Activated CD8-positive, alpha-beta T cell treated with anti-CD3 and anti-CD28 coated beads for 36 hours (primary cell): ENCODE results near the gene RNF121. TPM values are rescaled to one million over a fixed set of nuclear protein-coding genes. Genes with fewer than 3 reads are reported as not detected.
A peak's percentile ranks its signal among the peaks of the same experiment; 100 is the strongest.

ENCODE experiments used
- ATAC-seq: fragments of 200-7000 bp; cut with Tn5 transposase; one replicate; pipeline ENCODE4 v1.10.0; 2021; ENCODE audit warnings: mild to moderate bottlenecking, moderate library complexity
- CTCF ChIA-PET: fragments of 350-600 bp; sonication (Branson Sonifier 250); formaldehyde crosslinking; loops from one replicate; lab custom pipeline; 2021; ENCODE audit warnings: antibody characterized with exemption; lab: Charles Lee
- POLR2A ChIA-PET: fragments of 350-600 bp; sonication (Branson Sonifier 250); formaldehyde crosslinking; loops from one replicate; lab custom pipeline; 2021; ENCODE audit warnings: antibody characterized with exemption; lab: Charles Lee
- DNase-seq: peaks from one replicate; pipeline ENCODE4 v3.0.0-alpha.2; 2020
- H3K27ac Mint-ChIP-seq: one replicate; pipeline ENCODE4 v1.8.0; 2021; ENCODE audit warnings: mild to moderate bottlenecking, mixed read lengths
- H3K27me3 Mint-ChIP-seq: one replicate; pipeline ENCODE4 v1.8.0; 2021; ENCODE audit warnings: mixed read lengths
- H3K36me3 Mint-ChIP-seq: one replicate; pipeline ENCODE4 v1.8.0; 2021; ENCODE audit warnings: low read depth, mixed read lengths
- H3K4me1 Mint-ChIP-seq: one replicate; pipeline ENCODE4 v1.8.0; 2021; ENCODE audit warnings: low read depth, mixed read lengths
- H3K4me3 Mint-ChIP-seq: one replicate; pipeline ENCODE4 v1.8.0; 2021; ENCODE audit warnings: mild to moderate bottlenecking, moderate library complexity, mixed read lengths
- H3K9me3 Mint-ChIP-seq: one replicate; pipeline ENCODE4 v1.8.0; 2021; ENCODE audit warnings: mixed read lengths
- intact Hi-C: fragments of 100-400 bp; cut with micrococcal nuclease; formaldehyde crosslinking; loops from one replicate; pipeline ENCODE4 v1.10.0; 2022
- total RNA-seq, 2 experiments: library from RNA; stranded (reverse); gene quantifications; one replicate each; pipeline ENCODE4 v1.2.3, GENCODE V29; 2021
- TF ChIP-seq, protein P1 (sequence below): fragments of 200-600 bp; IDR thresholded peaks from one replicate; pipeline ENCODE4 v1.8.0; 2022; ENCODE audit warnings: antibody characterized with exemption, mild to moderate bottlenecking

RNF121 gene
- total RNA-seq, 2 experiments from 2014 or later, result 23.7 to 28.1 TPM

DNA sequence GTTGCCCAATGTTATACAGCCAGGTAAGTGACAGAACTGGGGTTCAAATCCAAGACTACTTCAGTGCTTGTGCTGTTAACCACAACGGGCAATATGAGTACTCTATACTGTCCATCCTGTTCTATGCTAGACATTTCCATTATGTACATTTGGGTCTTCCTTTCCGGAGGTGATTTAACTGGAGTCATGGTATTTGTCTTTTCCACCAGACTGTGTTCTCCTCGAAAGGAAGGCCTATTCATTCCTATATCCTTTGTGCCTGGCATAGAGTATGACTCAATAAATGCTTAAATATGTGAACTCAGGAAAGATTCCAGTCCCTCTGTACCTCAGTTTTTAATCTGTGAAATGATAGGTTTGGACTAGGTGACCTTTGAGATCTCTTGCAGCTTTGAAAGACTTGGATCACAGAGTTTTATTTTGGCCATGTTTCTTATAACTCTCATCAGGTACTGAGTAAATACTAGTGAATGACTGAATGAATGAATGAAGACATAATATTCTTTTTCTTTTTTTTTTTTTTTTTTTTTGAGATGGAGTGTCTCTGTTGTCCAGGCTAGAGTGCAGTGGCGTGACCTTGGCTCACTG is 6.6 kb downstream of the RNF121 start:
- TF ChIP-seq, protein P1, sequence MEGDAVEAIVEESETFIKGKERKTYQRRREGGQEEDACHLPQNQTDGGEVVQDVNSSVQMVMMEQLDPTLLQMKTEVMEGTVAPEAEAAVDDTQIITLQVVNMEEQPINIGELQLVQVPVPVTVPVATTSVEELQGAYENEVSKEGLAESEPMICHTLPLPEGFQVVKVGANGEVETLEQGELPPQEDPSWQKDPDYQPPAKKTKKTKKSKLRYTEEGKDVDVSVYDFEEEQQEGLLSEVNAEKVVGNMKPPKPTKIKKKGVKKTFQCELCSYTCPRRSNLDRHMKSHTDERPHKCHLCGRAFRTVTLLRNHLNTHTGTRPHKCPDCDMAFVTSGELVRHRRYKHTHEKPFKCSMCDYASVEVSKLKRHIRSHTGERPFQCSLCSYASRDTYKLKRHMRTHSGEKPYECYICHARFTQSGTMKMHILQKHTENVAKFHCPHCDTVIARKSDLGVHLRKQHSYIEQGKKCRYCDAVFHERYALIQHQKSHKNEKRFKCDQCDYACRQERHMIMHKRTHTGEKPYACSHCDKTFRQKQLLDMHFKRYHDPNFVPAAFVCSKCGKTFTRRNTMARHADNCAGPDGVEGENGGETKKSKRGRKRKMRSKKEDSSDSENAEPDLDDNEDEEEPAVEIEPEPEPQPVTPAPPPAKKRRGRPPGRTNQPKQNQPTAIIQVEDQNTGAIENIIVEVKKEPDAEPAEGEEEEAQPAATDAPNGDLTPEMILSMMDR, result no peak
- POLR2A ChIA-PET, result no interaction called here
- CTCF ChIA-PET, result no interaction called here

DNA sequence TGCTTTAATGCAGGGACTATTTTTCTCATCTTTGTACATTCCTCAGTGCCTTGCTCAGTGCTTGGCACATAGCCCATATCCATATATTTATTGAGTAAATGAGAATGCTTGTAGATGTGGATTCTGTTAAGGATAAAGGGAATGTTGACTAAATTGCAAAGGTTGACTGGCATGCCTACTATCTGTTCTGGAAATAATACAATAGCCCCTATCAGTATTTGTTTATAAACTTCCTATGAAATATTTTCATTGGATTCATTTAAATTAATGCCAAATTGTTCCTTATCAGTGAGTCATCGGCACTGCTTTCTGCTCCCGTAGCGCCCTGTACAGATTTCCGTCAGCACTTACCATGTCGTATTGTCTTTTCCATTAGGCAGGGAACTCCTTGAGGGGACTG is 8.0 kb downstream of the RNF121 start:
- H3K4me3 Mint-ChIP-seq, result no peak overlapping the region
- no peak for ATAC-seq
- H3K4me1 Mint-ChIP-seq, result peaks cover 25% of the 10 kb centered on the region
- no peak overlapping the region for H3K27ac Mint-ChIP-seq
- ChIA-PET CTCF (no interaction called here), POLR2A (no interaction called here)
- TF ChIP-seq, protein P1, result no peak
- peaks cover 14% of the 10 kb centered on the region for H3K36me3 Mint-ChIP-seq
- intact Hi-C loops, result no loop called here
- no peaks in the 10 kb centered on the region for H3K27me3 Mint-ChIP-seq
- H3K9me3 Mint-ChIP-seq, result no peaks in the 10 kb centered on the region
- DNase-seq, result no peak

More for the DNA sequence above, 6.6 kb downstream of the RNF121 start:
- ATAC-seq (no peak), DNase-seq (no peak)
- no peak overlapping the region for H3K4me3 Mint-ChIP-seq
- H3K4me1 Mint-ChIP-seq, result peaks cover 38% of the 10 kb centered on the region
- intact Hi-C loops, result no loop called here
- peaks cover 14% of the 10 kb centered on the region for H3K36me3 Mint-ChIP-seq
- H3K9me3 Mint-ChIP-seq, result no peaks in the 10 kb centered on the region
- H3K27ac Mint-ChIP-seq, result no peak overlapping the region
- no peaks in the 10 kb centered on the region for H3K27me3 Mint-ChIP-seq

DNA sequence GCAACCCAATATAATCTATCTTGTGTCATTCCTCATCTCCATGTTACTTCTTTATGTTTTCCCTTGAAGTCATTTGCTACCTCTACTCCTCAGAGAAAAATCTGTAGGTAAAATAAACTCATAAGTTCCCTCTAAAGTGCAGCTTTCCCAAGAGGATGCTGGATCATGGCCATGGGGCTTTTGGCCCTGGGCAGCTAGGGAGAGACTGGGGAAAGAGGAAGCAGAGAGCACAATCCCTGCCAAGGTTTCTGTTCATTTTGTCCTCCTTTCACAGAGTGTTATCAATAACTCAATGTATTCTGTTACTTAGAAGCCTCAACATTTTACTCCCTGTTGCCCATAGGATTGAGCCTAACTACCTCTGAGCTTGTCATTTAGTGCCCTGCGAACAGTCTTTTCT is 9.0 kb downstream of the RNF121 start:
- TF ChIP-seq, protein P1, result no peak
- Mint-ChIP-seq H3K36me3 (peaks cover 14% of the 10 kb centered on the region), H3K4me1 (peaks cover 21% of the 10 kb centered on the region), H3K27me3 (no peaks in the 10 kb centered on the region), H3K27ac (no peak overlapping the region), H3K9me3 (no peaks in the 10 kb centered on the region), H3K4me3 (no peak overlapping the region)
- no peak for DNase-seq
- no peak for ATAC-seq
- ChIA-PET CTCF (no interaction called here), POLR2A (no interaction called here)
- intact Hi-C loops, result no loop called here

DNA sequence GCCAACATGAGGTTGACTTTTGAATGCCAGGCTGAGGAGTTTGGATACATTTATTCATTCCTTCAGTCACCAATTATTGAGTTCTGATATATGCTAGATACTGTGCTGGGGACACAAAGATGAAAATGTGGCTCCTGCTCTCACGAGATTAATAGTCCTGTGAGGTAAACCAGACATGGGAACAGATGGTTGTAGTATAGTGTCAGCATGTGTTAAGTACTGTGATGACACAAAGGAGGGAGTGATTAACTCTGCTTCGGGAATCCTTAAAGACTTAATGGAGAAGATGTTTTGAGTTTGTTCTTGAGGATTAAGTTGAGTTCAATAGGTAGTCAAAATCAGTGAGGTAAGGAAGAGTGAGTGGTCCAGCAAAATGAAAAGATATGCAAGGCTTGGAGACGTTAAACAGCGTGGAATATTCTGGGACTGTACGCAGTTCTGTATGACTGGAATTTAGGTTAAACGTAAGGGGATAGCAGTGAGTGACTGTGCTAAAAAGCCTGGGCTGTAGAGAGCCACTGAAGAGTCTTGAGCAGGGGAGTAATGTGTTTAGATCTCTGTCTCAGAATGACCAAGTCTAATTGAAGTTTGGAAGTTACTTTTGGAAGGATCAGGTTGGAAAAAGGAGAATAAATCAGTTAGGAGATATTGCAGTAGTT is 11.8 kb downstream of the RNF121 start:
- POLR2A ChIA-PET, result interaction anchor here (1.3 kb wide), 1 partner anchor 9 kb away, joined by 3 read pairs; no protein-coding TSS in a partner anchor
- Mint-ChIP-seq H3K36me3 (peaks cover 14% of the 10 kb centered on the region), H3K4me1 (peaks cover 2% of the 10 kb centered on the region), H3K9me3 (no peaks in the 10 kb centered on the region), H3K4me3 (no peak overlapping the region), H3K27me3 (no peaks in the 10 kb centered on the region), H3K27ac (no peak overlapping the region)
- CTCF ChIA-PET, result no interaction called here
- ATAC-seq, result no peak
- TF ChIP-seq, protein P1, result no peak
- DNase-seq, result no peak
- intact Hi-C loops, result no loop called here

DNA sequence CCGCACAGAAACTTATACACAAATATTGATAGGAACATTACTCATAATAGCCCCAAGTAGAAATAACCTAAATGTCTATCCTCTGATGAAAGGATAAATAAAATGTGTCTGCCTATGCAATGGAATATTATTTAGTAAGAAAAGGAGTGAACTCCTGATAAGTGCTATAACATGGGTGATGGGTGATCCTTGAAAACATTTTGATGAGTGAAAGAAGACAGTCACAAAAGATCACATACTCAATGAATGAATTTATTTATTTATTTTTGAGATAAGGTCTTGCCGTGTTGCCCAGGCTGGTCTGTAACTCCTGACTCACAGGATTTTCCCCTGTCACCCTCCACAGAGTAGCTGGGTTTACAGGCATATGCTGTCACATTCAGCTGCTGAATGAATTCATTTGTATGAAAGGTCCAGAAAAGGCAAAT is 17.3 kb downstream of the RNF121 start:
- H3K27ac Mint-ChIP-seq, result no peak overlapping the region
- CTCF ChIA-PET, result interaction anchor here (0.9 to 1.1 kb wide), 3 partner anchors 12 to 31 kb away, joined by 3 to 4 read pairs (median 4); no protein-coding TSS in a partner anchor
- intact Hi-C loops, result no loop called here
- POLR2A ChIA-PET, result interaction anchor here (0.6 to 0.7 kb wide), 2 partner anchors 273 to 600 kb away, joined by 3 read pairs; no protein-coding TSS in a partner anchor
- peaks cover 14% of the 10 kb centered on the region for H3K4me1 Mint-ChIP-seq
- peak; percentile 56 for ATAC-seq
- TF ChIP-seq, protein P1, result no peak
- no peak overlapping the region for H3K4me3 Mint-ChIP-seq
- no peaks in the 10 kb centered on the region for H3K27me3 Mint-ChIP-seq
- H3K9me3 Mint-ChIP-seq, result no peaks in the 10 kb centered on the region
- no peak for DNase-seq
- peaks cover 2% of the 10 kb centered on the region for H3K36me3 Mint-ChIP-seq
